Upper lobe of right lung (tissue), 1 donor: Measurements from ENCODE around the gene SLC44A3. TPM values are rescaled to one million over a fixed set of nuclear protein-coding genes. Genes with fewer than 3 reads are reported as not detected.

ENCODE experiments used
- ATAC-seq: fragments of 200-7000 bp; cut with Tn5 transposase; one replicate; pipeline ENCODE4 v1.9.1; 2020; ENCODE audit warnings: mild to moderate bottlenecking, moderate library complexity
- DNase-seq: peaks from one replicate; pipeline ENCODE4 v3.0.0-alpha.2; 2020
- H3K27ac ChIP-seq: fragments of 200-600 bp; one replicate; pipeline ENCODE4 v1.8.0; 2022
- H3K27me3 ChIP-seq: fragments of 200-600 bp; one replicate; pipeline ENCODE4 v1.8.0; 2022; ENCODE audit warnings: mild to moderate bottlenecking
- H3K36me3 ChIP-seq: fragments of 200-600 bp; one replicate; pipeline ENCODE4 v1.8.0; 2022
- H3K4me1 ChIP-seq: fragments of 200-600 bp; one replicate; pipeline ENCODE4 v1.8.0; 2022
- H3K4me3 ChIP-seq: fragments of 200-600 bp; one replicate; pipeline ENCODE4 v1.8.0; 2022; ENCODE audit warnings: mild to moderate bottlenecking
- H3K9me3 ChIP-seq: fragments of 200-600 bp; one replicate; pipeline ENCODE4 v1.8.0; 2022
- CTCF ChIP-seq: fragments of 200-600 bp; IDR thresholded peaks from one replicate; pipeline ENCODE4 v1.8.0; 2022; ENCODE audit warnings: antibody characterized with exemption
- intact Hi-C: fragments of 100-400 bp; cut with DNase I; formaldehyde crosslinking; loops from one replicate; pipeline ENCODE4 v1.11.0; 2022
- total RNA-seq: library from RNA; stranded (reverse); fragmentation: NEBNext Ultra II Directional; extraction: Animal tissue kit (Norgen Biotek cat#: 25700); gene quantifications from one replicate; pipeline ENCODE4 v1.2.1, GENCODE V29; 2021
- donor health status: DM: no; HTN: yes; CAD: no; lungs with severe emphysema.

Gene SLC44A3
- total RNA-seq, 1 donor from 2014 or later: 31.6 TPM

GRCh38 chr1:94787691-94788090, 32.5 kb upstream of the SLC44A3 start:
- ATAC-seq: no peak
- Histone ChIP-seq H3K4me3 (no peak overlapping the region), H3K36me3 (no peaks in the 10 kb centered on the region), H3K27me3 (no peaks in the 10 kb centered on the region), H3K9me3 (no peaks in the 10 kb centered on the region), H3K4me1 (peaks cover 15% of the 10 kb centered on the region), H3K27ac (no peak overlapping the region)
- no peak for DNase-seq
- no peak for TF ChIP-seq CTCF
- intact Hi-C loops: no loop called here

GRCh38 chr1:94790246-94790645, 29.9 kb upstream of the SLC44A3 start:
- intact Hi-C loops: no loop called here
- Histone ChIP-seq H3K27ac (no peak overlapping the region), H3K9me3 (no peaks in the 10 kb centered on the region), H3K4me3 (no peak overlapping the region), H3K36me3 (no peaks in the 10 kb centered on the region), H3K4me1 (peaks cover 17% of the 10 kb centered on the region), H3K27me3 (no peaks in the 10 kb centered on the region)
- TF ChIP-seq CTCF: no peak
- no peak for ATAC-seq
- no peak for DNase-seq

GRCh38 chr1:94790670-94791069, 29.5 kb upstream of the SLC44A3 start:
- no peak for TF ChIP-seq CTCF
- no peaks in the 10 kb centered on the region for H3K9me3 ChIP-seq
- peaks cover 15% of the 10 kb centered on the region for H3K4me1 ChIP-seq
- intact Hi-C loops: no loop called here
- H3K27me3 ChIP-seq: no peaks in the 10 kb centered on the region
- no peaks in the 10 kb centered on the region for H3K36me3 ChIP-seq
- ATAC-seq (no peak), DNase-seq (no peak)
- H3K27ac ChIP-seq: no peak overlapping the region
- no peak overlapping the region for H3K4me3 ChIP-seq

- peak; percentile 93 for ATAC-seq
- H3K4me3 ChIP-seq: peak overlapping the region; percentile 11
- no peaks in the 10 kb centered on the region for H3K36me3 ChIP-seq
- no peak for DNase-seq
- peaks cover 25% of the 10 kb centered on the region for H3K4me1 ChIP-seq
- no peaks in the 10 kb centered on the region for H3K27me3 ChIP-seq
- intact Hi-C loops: no loop called here
- peak overlapping the region; percentile 20 for H3K27ac ChIP-seq
- peak; percentile 28 for TF ChIP-seq CTCF
- no peaks in the 10 kb centered on the region for H3K9me3 ChIP-seq
These were observed 27.5 kb upstream of the SLC44A3 start for GRCh38 chr1:94792473-94793295.

GRCh38 chr1:94793296-94793656, 26.9 kb upstream of the SLC44A3 start:
- ATAC-seq (no peak), DNase-seq (no peak)
- Histone ChIP-seq H3K4me1 (peaks cover 26% of the 10 kb centered on the region), H3K4me3 (no peak overlapping the region), H3K27ac (peak overlapping the region; percentile 20), H3K36me3 (no peaks in the 10 kb centered on the region), H3K9me3 (no peaks in the 10 kb centered on the region), H3K27me3 (no peaks in the 10 kb centered on the region)
- intact Hi-C loops: no loop called here
- TF ChIP-seq CTCF: no peak

GRCh38 chr1:94795434-94795833, 24.7 kb upstream of the SLC44A3 start:
- intact Hi-C loops: no loop called here
- Histone ChIP-seq H3K4me1 (peaks cover 26% of the 10 kb centered on the region), H3K36me3 (no peaks in the 10 kb centered on the region), H3K9me3 (no peaks in the 10 kb centered on the region), H3K4me3 (no peak overlapping the region), H3K27ac (no peak overlapping the region), H3K27me3 (no peaks in the 10 kb centered on the region)
- ATAC-seq (no peak), DNase-seq (no peak)
- TF ChIP-seq CTCF: no peak
